Stimulated activated CD4-positive, alpha-beta T cell treated with anti-CD3 and anti-CD28 coated beads, Interleukin-12 subunit alpha, Interleukin-12 subunit beta, amount 100 ng/mL, for 4 hours (primary cell): ENCODE data around the gene ZFC3H1.
"Not testable (repeated sequence)": the region's sequence is repeated elsewhere in the genome, so short reads cannot be mapped to it uniquely, and the experiment has no call there.

ENCODE experiments used
- DNase-seq: peaks from one replicate; pipeline ENCODE4 v3.0.0-alpha.2; 2020

Gene ZFC3H1

GRCh38 chr12:71625476-71625875 lies 38.2 kb downstream of the ZFC3H1 start:
- no peak for DNase-seq

- DNase-seq, result no peak
These were observed 41.7 kb downstream of the ZFC3H1 start for GRCh38 chr12:71621938-71622337.

GRCh38 chr12:71610031-71610795 lies 53.4 kb downstream of the ZFC3H1 start:
- DNase-seq, result no peak

GRCh38 chr12:71607494-71608330 lies 55.9 kb downstream of the ZFC3H1 start:
- DNase-seq, result no peak

- DNase-seq, result no peak
These were observed 58.6 kb downstream of the ZFC3H1 start for GRCh38 chr12:71605039-71605438.

- DNase-seq, result no peak
These were observed 60.7 kb downstream of the ZFC3H1 start for GRCh38 chr12:71602761-71603577.

GRCh38 chr12:71601546-71601945 lies 62.1 kb downstream of the ZFC3H1 start:
- no peak for DNase-seq

GRCh38 chr12:71599210-71599609 lies 64.4 kb downstream of the ZFC3H1 start:
- DNase-seq, result no peak

- DNase-seq, result no peak
These were observed 69.3 kb downstream of the ZFC3H1 start for GRCh38 chr12:71594214-71594948.

- no peak for DNase-seq
These were observed 70.8 kb downstream of the ZFC3H1 start for GRCh38 chr12:71592841-71593240.

GRCh38 chr12:71591601-71592000 lies 72.0 kb downstream of the ZFC3H1 start:
- DNase-seq, result no peak

- no peak for DNase-seq
These were observed 74.2 kb downstream of the ZFC3H1 start for GRCh38 chr12:71589478-71589881.

GRCh38 chr12:71587012-71587411 lies 76.6 kb downstream of the ZFC3H1 start:
- no peak for DNase-seq

- no peak for DNase-seq
These were observed 78.4 kb downstream of the ZFC3H1 start for GRCh38 chr12:71585218-71585617.

GRCh38 chr12:71584356-71584755 lies 79.3 kb downstream of the ZFC3H1 start:
- no peak for DNase-seq

GRCh38 chr12:71582925-71583324 lies 80.7 kb downstream of the ZFC3H1 start:
- DNase-seq, result no peak

GRCh38 chr12:71581206-71581605 lies 82.4 kb downstream of the ZFC3H1 start:
- no peak for DNase-seq

- DNase-seq, result no peak
These were observed 84.9 kb downstream of the ZFC3H1 start for GRCh38 chr12:71578694-71579258.

- DNase-seq, result no peak
These were observed 87.2 kb downstream of the ZFC3H1 start for GRCh38 chr12:71576496-71576895.

GRCh38 chr12:71569885-71570284 lies 93.8 kb downstream of the ZFC3H1 start:
- not testable (repeated sequence) for DNase-seq

GRCh38 chr12:71567537-71567936 lies 96.1 kb downstream of the ZFC3H1 start:
- no peak for DNase-seq

GRCh38 chr12:71566655-71567054 lies 97.0 kb downstream of the ZFC3H1 start:
- no peak for DNase-seq
